ENCODE measurements around the gene PRKCE. TPM values are rescaled to one million over a fixed set of nuclear protein-coding genes. Genes with fewer than 3 reads are reported as not detected.

PRKCE gene
- total RNA-seq, 1 experiment from 2014 or later, result 21.7 TPM

DNA sequence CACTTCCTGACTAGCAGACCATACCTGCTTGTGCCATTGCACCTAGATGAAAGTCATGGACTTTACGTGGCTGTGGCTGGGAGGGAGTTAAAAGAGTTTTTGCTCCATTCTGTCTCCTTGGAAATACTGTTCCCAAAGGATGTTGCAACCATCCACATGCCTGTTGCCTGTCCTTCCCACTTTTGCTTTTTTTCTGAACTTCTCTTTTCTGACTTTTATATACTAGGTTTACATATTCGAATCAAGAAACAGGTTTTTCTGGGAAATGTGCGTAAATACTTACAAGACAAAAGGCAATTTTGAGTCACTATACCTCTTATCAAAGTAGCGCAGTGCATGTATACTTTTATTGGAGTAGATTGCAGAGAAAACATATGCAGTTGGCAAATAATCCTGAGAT is 244.8 kb downstream of the PRKCE start:
- Histone ChIP-seq H3K9me2 (ENCODE audit: insufficient read depth) (peaks cover under 1% of the 10 kb centered on the region; the same call in 1 of the 2 replicates), H3K4me1 (replicated peaks; ENCODE audit: insufficient read depth) (no peaks in the 10 kb centered on the region), H3K36me3 (ENCODE audit: low read depth) (no peaks in the 10 kb centered on the region), H3F3A (ENCODE audit: insufficient read depth, low read depth) (no peaks in the 10 kb centered on the region), H4K20me1 (ENCODE audit: insufficient read depth) (peaks cover 18% of the 10 kb centered on the region), H3K27me3 (ENCODE audit: insufficient read depth, low read depth) (no peaks in the 10 kb centered on the region), H3K27ac (no peak overlapping the region), H3K9me3 (ENCODE audit: insufficient read depth, low read depth) (no peaks in the 10 kb centered on the region), H3K4me3 (no peak overlapping the region), H3K4me2 (no peak overlapping the region), H2AFZ (no peak overlapping the region), H3K79me2 (ENCODE audit: low read depth) (peaks cover 3% of the 10 kb centered on the region; the same call in 1 of the 2 replicates)
- intact Hi-C loops (cut with micrococcal nuclease; ENCODE audit: unreplicated experiment), result no loop called here
- ChIA-PET POLR2A (ENCODE audit: unreplicated experiment) (no interaction called here), CTCF (no interaction called here)
- TF ChIP-seq, protein P1, sequence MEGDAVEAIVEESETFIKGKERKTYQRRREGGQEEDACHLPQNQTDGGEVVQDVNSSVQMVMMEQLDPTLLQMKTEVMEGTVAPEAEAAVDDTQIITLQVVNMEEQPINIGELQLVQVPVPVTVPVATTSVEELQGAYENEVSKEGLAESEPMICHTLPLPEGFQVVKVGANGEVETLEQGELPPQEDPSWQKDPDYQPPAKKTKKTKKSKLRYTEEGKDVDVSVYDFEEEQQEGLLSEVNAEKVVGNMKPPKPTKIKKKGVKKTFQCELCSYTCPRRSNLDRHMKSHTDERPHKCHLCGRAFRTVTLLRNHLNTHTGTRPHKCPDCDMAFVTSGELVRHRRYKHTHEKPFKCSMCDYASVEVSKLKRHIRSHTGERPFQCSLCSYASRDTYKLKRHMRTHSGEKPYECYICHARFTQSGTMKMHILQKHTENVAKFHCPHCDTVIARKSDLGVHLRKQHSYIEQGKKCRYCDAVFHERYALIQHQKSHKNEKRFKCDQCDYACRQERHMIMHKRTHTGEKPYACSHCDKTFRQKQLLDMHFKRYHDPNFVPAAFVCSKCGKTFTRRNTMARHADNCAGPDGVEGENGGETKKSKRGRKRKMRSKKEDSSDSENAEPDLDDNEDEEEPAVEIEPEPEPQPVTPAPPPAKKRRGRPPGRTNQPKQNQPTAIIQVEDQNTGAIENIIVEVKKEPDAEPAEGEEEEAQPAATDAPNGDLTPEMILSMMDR (conservative IDR thresholded peaks at IDR 0.05), result no peak
- no peak for TF ChIP-seq EZH2 (IDR thresholded peaks at IDR 0.05; ENCODE audit: low read depth)
- BruUV-seq (replicated peaks), result no TSS peak
- no peak for DNase-seq

DNA sequence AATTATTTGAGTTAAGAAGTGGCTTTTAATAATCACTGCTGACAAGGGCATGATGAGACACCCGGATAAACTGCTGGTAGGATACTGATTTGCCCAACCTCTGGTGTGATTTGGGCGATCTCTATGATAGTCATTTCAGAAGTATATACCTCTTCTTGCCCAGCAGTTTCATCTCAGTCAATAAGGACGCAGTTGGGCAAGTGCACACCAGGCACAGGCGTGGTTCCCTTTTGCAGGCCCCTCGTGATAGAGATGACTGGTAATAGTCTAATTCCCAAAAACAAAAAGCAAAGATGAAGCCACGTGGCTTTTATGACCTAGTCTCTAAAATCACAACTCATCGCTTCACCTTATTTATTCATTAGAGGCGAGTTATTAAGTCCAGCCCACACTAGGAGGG is 246.4 kb downstream of the PRKCE start:
- Histone ChIP-seq H4K20me1 (ENCODE audit: insufficient read depth) (peaks cover 18% of the 10 kb centered on the region), H3K9me3 (ENCODE audit: insufficient read depth, low read depth) (no peaks in the 10 kb centered on the region), H3K27me3 (ENCODE audit: insufficient read depth, low read depth) (no peaks in the 10 kb centered on the region), H3K36me3 (ENCODE audit: low read depth) (no peaks in the 10 kb centered on the region), H3K4me2 (no peak overlapping the region), H2AFZ (no peak overlapping the region), H3K79me2 (ENCODE audit: low read depth) (peaks cover 3% of the 10 kb centered on the region; the same call in 1 of the 2 replicates), H3K4me3 (no peak overlapping the region), H3K9me2 (ENCODE audit: insufficient read depth) (peaks cover 3% of the 10 kb centered on the region; the same call in 1 of the 2 replicates), H3K27ac (no peak overlapping the region), H3F3A (ENCODE audit: insufficient read depth, low read depth) (no peaks in the 10 kb centered on the region), H3K4me1 (replicated peaks; ENCODE audit: insufficient read depth) (no peaks in the 10 kb centered on the region)
- no TSS peak for BruUV-seq (replicated peaks)
- ChIA-PET POLR2A (ENCODE audit: unreplicated experiment) (no interaction called here), CTCF (no interaction called here)
- intact Hi-C loops (cut with micrococcal nuclease; ENCODE audit: unreplicated experiment), result no loop called here
- DNase-seq, result no peak
- TF ChIP-seq EZH2 (IDR thresholded peaks at IDR 0.05; ENCODE audit: low read depth), result no peak
- TF ChIP-seq, protein P1 (conservative IDR thresholded peaks at IDR 0.05), result no peak

DNA sequence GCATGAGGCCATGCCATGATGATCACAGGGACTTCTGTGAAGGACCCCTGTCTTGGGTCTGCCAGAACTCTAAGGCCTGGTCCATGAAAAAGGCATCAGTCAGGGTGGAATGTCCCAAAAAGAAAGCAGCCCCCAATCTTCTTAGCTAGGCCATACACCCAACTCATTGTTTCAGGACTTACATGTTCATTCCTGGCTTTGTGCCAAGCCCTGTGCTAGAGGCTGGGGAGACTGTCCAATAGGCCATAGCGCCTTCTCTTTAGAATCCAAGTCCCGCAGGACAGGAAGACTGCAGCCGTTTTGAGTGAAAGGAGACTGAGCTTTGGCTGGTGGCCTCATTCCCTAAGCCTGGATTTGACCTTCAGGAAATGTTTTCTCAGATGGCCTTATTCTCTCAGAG is 247.3 kb downstream of the PRKCE start:
- POLR2A ChIA-PET (ENCODE audit: unreplicated experiment), result no interaction called here
- Histone ChIP-seq H2AFZ (no peak overlapping the region), H3F3A (ENCODE audit: insufficient read depth, low read depth) (no peaks in the 10 kb centered on the region), H3K27me3 (ENCODE audit: insufficient read depth, low read depth) (no peaks in the 10 kb centered on the region), H3K36me3 (ENCODE audit: low read depth) (no peaks in the 10 kb centered on the region), H3K79me2 (ENCODE audit: low read depth) (peaks cover 3% of the 10 kb centered on the region; the same call in 1 of the 2 replicates), H3K4me3 (no peak overlapping the region), H3K4me2 (no peak overlapping the region), H3K4me1 (replicated peaks; ENCODE audit: insufficient read depth) (no peaks in the 10 kb centered on the region), H3K9me2 (ENCODE audit: insufficient read depth) (peaks cover 3% of the 10 kb centered on the region; the same call in 1 of the 2 replicates), H4K20me1 (ENCODE audit: insufficient read depth) (peaks cover 17% of the 10 kb centered on the region), H3K27ac (no peak overlapping the region), H3K9me3 (ENCODE audit: insufficient read depth, low read depth) (no peaks in the 10 kb centered on the region)
- intact Hi-C loops (cut with micrococcal nuclease; ENCODE audit: unreplicated experiment), result no loop called here
- DNase-seq, result no peak
- BruUV-seq (replicated peaks), result no TSS peak
- TF ChIP-seq, protein P1 (conservative IDR thresholded peaks at IDR 0.05), result no peak
- TF ChIP-seq EZH2 (IDR thresholded peaks at IDR 0.05; ENCODE audit: low read depth), result no peak
- CTCF ChIA-PET, result no interaction called here
